Naive thymus-derived CD4-positive, alpha-beta T cell (primary cell): Measurements from ENCODE around the gene DTD1. TPM values are rescaled to one million over a fixed set of nuclear protein-coding genes. Genes with fewer than 3 reads are reported as not detected.
"Not testable (repeated sequence)": the region's sequence is repeated elsewhere in the genome, so short reads cannot be mapped to it uniquely, and the experiment has no call there.

Experiments
- ATAC-seq: fragments of 150-1000 bp; cut with Tn5 transposase; 2 replicates; pipeline ENCODE4 v1.10.0; 2021; ENCODE audit warnings: mild to moderate bottlenecking, moderate library complexity
- CTCF ChIA-PET: fragments of 350-600 bp; sonication (Branson Sonifier 250); formaldehyde crosslinking; loops from one replicate; lab custom pipeline; 2021; ENCODE audit warnings: antibody characterized with exemption; lab: Charles Lee
- POLR2A ChIA-PET: fragments of 350-600 bp; sonication (Branson Sonifier 250); formaldehyde crosslinking; loops from one replicate; lab custom pipeline; 2021; ENCODE audit warnings: antibody characterized with exemption, inconsistent platforms; lab: Charles Lee
- DNase-seq, 9 donors: peaks; one replicate each; pipeline versions ENCODE4 v3.0.0 to v3.0.0-alpha.2; 2020 to 2022; ENCODE audit warnings: mixed read lengths in 1 of 9
- H3K27ac ChIP-seq: one replicate; pipeline ENCODE4 v1.7.0; 2013; ENCODE audit warnings: mild to moderate bottlenecking, low read depth, low read length, moderate library complexity
- H3K27me3 ChIP-seq, 2 donors: one replicate each; pipeline ENCODE4 v1.7.0; 2013; ENCODE audit warnings: low read length in 2 of 2, mild to moderate bottlenecking in 2 of 2, moderate library complexity in 2 of 2; ENCODE audit not compliant: control insufficient read depth in 2 of 2, insufficient read depth in 2 of 2
- H3K36me3 ChIP-seq, 3 experiments: 1 replicate in 2 of 3; 2 replicates in 1 of 3; pipeline ENCODE4 v1.7.0; 2013; ENCODE audit warnings: low read length in 3 of 3, mild to moderate bottlenecking in 3 of 3, moderate library complexity in 1 of 3; ENCODE audit not compliant: insufficient read depth in 3 of 3, control insufficient read depth in 2 of 3
- H3K4me1 ChIP-seq, 2 donors: one replicate each; pipeline ENCODE4 v1.7.0; 2013; ENCODE audit warnings: low read length in 2 of 2, mild to moderate bottlenecking in 2 of 2, moderate library complexity in 1 of 2; ENCODE audit not compliant: control insufficient read depth in 2 of 2, insufficient read depth in 2 of 2
- H3K4me3 ChIP-seq: 2 replicates; pipeline ENCODE4 v1.7.0; 2013; ENCODE audit warnings: mild to moderate bottlenecking, low read length
- H3K9me3 ChIP-seq, 3 experiments: 1 replicate in 2 of 3; 2 replicates in 1 of 3; pipeline ENCODE4 v1.7.0; 2013; ENCODE audit warnings: low read length in 3 of 3; ENCODE audit not compliant: control insufficient read depth in 2 of 3
- H3K27ac Mint-ChIP-seq, 9 donors: one replicate each; pipeline ENCODE4 v1.8.0; 2020 to 2022; ENCODE audit warnings: mixed read lengths in 9 of 9, mild to moderate bottlenecking in 8 of 9, moderate library complexity in 5 of 9, inconsistent platforms in 2 of 9
- H3K27me3 Mint-ChIP-seq, 5 donors: one replicate each; pipeline ENCODE4 v1.8.0; 2021 to 2022; ENCODE audit warnings: mixed read lengths in 5 of 5, mild to moderate bottlenecking in 1 of 5
- H3K36me3 Mint-ChIP-seq, 5 donors: one replicate each; pipeline ENCODE4 v1.8.0; 2020 to 2022; ENCODE audit warnings: mixed read lengths in 5 of 5, mild to moderate bottlenecking in 3 of 5, inconsistent platforms in 1 of 5
- H3K4me1 Mint-ChIP-seq, 7 donors: one replicate each; pipeline ENCODE4 v1.8.0; 2020 to 2022; ENCODE audit warnings: mixed read lengths in 7 of 7, mild to moderate bottlenecking in 3 of 7, inconsistent platforms in 1 of 7
- H3K4me3 Mint-ChIP-seq, 10 donors: one replicate each; pipeline ENCODE4 v1.8.0; 2020 to 2022; ENCODE audit warnings: mild to moderate bottlenecking in 10 of 10, mixed read lengths in 10 of 10, moderate library complexity in 6 of 10, inconsistent platforms in 2 of 10
- H3K9me3 Mint-ChIP-seq, 11 donors: one replicate each; pipeline ENCODE4 v1.8.0; 2020 to 2022; ENCODE audit warnings: mixed read lengths in 11 of 11, mild to moderate bottlenecking in 4 of 11, inconsistent platforms in 1 of 11, moderate library complexity in 1 of 11
- intact Hi-C, 2 donors: fragments of 100-400 bp; cut with micrococcal nuclease; formaldehyde crosslinking; loops; one replicate each; pipeline ENCODE4 v1.15.1; 2023
- polyA plus RNA-seq, 2 donors: library from polyadenylated mRNA; unstranded; fragments of 300-500 nt; fragmentation: Illumina TruSeq; gene quantifications; one replicate each; pipeline ENCODE4 v1.2.3, GENCODE V29; 2021
- total RNA-seq, 6 experiments: library from RNA in 5 of 6; stranded (reverse) in 5 of 6; gene quantifications; 1 replicate in 5 of 6; 2 replicates in 1 of 6; pipeline ENCODE4 v1.2.3 and lab custom pipeline; 2021 to 2026

Gene DTD1
- total and polyA plus RNA-seq, 7 experiments from 2014 or later, result 12.7 to 42.5 (median 16.6) TPM

- intact Hi-C loops, result no loop called here
- H3K9me3 Mint-ChIP-seq, result peaks cover 0 to 11% (median 7%) of the 10 kb centered on the region in 11 donors
- Histone ChIP-seq H3K4me3 (no peak overlapping the region), H3K4me1 (no peaks in the 10 kb centered on the region), H3K9me3 (no peaks in the 10 kb centered on the region), H3K27ac (no peak overlapping the region), H3K36me3 (no peaks in the 10 kb centered on the region), H3K27me3 (no peaks in the 10 kb centered on the region)
- no peak overlapping the region for H3K27ac Mint-ChIP-seq
- peaks cover 0 to 12% (median 6%) of the 10 kb centered on the region in 7 donors for H3K4me1 Mint-ChIP-seq
- no peaks in the 10 kb centered on the region for H3K27me3 Mint-ChIP-seq
- H3K36me3 Mint-ChIP-seq, result peaks cover 1 to 36% (median 14%) of the 10 kb centered on the region in 5 donors
- POLR2A ChIA-PET, result no interaction called here
- H3K4me3 Mint-ChIP-seq, result no peak overlapping the region
- DNase-seq (no peak), ATAC-seq (no peak)
- CTCF ChIA-PET, result no interaction called here
These were observed 166.8 kb downstream of the DTD1 start for GRCh38 chr20:18754653-18755045.

GRCh38 chr20:18760852-18761251, 173.0 kb downstream of the DTD1 start:
- Mint-ChIP-seq H3K36me3 (peaks cover 3 to 62% (median 27%) of the 10 kb centered on the region in 5 donors), H3K9me3 (peaks cover 0 to 25% (median 9%) of the 10 kb centered on the region in 11 donors)
- H3K27me3 ChIP-seq, POLR2A ChIA-PET, H3K9me3 ChIP-seq, CTCF ChIA-PET, H3K4me3 ChIP-seq, intact Hi-C loops, H3K27me3 Mint-ChIP-seq, ATAC-seq, DNase-seq, H3K4me1 ChIP-seq, H3K27ac ChIP-seq, H3K27ac Mint-ChIP-seq, H3K4me3 Mint-ChIP-seq, H3K4me1 Mint-ChIP-seq: not testable (repeated sequence)
- H3K36me3 ChIP-seq, result peaks cover 0 to 12% (median 0%) of the 10 kb centered on the region in 3 experiments

- no peak for DNase-seq
- ATAC-seq, result no peak
- ChIA-PET POLR2A (no interaction called here), CTCF (no interaction called here)
- H3K36me3 Mint-ChIP-seq, result peaks cover 2 to 26% (median 13%) of the 10 kb centered on the region in 5 donors
- H3K4me3 Mint-ChIP-seq, result no peak overlapping the region
- no peak overlapping the region for H3K27ac Mint-ChIP-seq
- H3K4me1 Mint-ChIP-seq, result peaks cover 0 to 4% (median 0%) of the 10 kb centered on the region in 7 donors
- Histone ChIP-seq H3K4me1 (no peaks in the 10 kb centered on the region), H3K4me3 (no peak overlapping the region), H3K36me3 (peaks cover 0 to 12% (median 0%) of the 10 kb centered on the region in 3 experiments), H3K9me3 (no peaks in the 10 kb centered on the region), H3K27ac (no peak overlapping the region), H3K27me3 (no peaks in the 10 kb centered on the region)
- intact Hi-C loops, result no loop called here
- H3K27me3 Mint-ChIP-seq, result peaks cover 0 to 12% (median 6%) of the 10 kb centered on the region in 5 donors
- peaks cover 0 to 1% (median 0%) of the 10 kb centered on the region in 11 donors for H3K9me3 Mint-ChIP-seq
These were observed 179.8 kb downstream of the DTD1 start for GRCh38 chr20:18767676-18768075.

GRCh38 chr20:18773566-18773965, 185.7 kb downstream of the DTD1 start:
- Histone ChIP-seq H3K4me3 (no peak overlapping the region), H3K27me3 (no peaks in the 10 kb centered on the region), H3K27ac (no peak overlapping the region), H3K9me3 (no peaks in the 10 kb centered on the region), H3K36me3 (no peaks in the 10 kb centered on the region), H3K4me1 (no peaks in the 10 kb centered on the region)
- Mint-ChIP-seq H3K4me3 (no peak overlapping the region), H3K27ac (no peak overlapping the region), H3K36me3 (peaks cover 0 to 3% (median 0%) of the 10 kb centered on the region in 5 donors), H3K9me3 (peaks cover 0 to 4% (median 0%) of the 10 kb centered on the region in 11 donors), H3K27me3 (peaks cover 0 to 12% (median 10%) of the 10 kb centered on the region in 5 donors), H3K4me1 (no peaks in the 10 kb centered on the region)
- POLR2A ChIA-PET, result no interaction called here
- ATAC-seq, result no peak
- intact Hi-C loops, result no loop called here
- CTCF ChIA-PET, result no interaction called here
- DNase-seq, result no peak

GRCh38 chr20:18774207-18774606, 186.4 kb downstream of the DTD1 start:
- Mint-ChIP-seq H3K27me3 (peaks cover 0 to 12% (median 10%) of the 10 kb centered on the region in 5 donors), H3K9me3 (peaks cover 0 to 4% (median 0%) of the 10 kb centered on the region in 11 donors), H3K27ac (no peak overlapping the region), H3K4me1 (no peaks in the 10 kb centered on the region), H3K36me3 (peaks cover 0 to 3% (median 0%) of the 10 kb centered on the region in 5 donors), H3K4me3 (no peak overlapping the region)
- ChIA-PET CTCF (no interaction called here), POLR2A (no interaction called here)
- intact Hi-C loops, result no loop called here
- Histone ChIP-seq H3K36me3 (no peaks in the 10 kb centered on the region), H3K4me1 (no peaks in the 10 kb centered on the region), H3K4me3 (no peak overlapping the region), H3K9me3 (no peaks in the 10 kb centered on the region), H3K27me3 (no peaks in the 10 kb centered on the region), H3K27ac (no peak overlapping the region)
- no peak for ATAC-seq
- DNase-seq, result no peak

GRCh38 chr20:18775633-18776032, 187.8 kb downstream of the DTD1 start:
- peaks cover 0 to 4% (median 0%) of the 10 kb centered on the region in 11 donors for H3K9me3 Mint-ChIP-seq
- Histone ChIP-seq H3K9me3 (no peaks in the 10 kb centered on the region), H3K4me3 (no peak overlapping the region), H3K27ac (no peak overlapping the region), H3K36me3 (no peaks in the 10 kb centered on the region), H3K27me3 (no peaks in the 10 kb centered on the region), H3K4me1 (no peaks in the 10 kb centered on the region)
- DNase-seq (no peak), ATAC-seq (no peak)
- no peak overlapping the region for H3K27ac Mint-ChIP-seq
- H3K4me1 Mint-ChIP-seq, result no peaks in the 10 kb centered on the region
- POLR2A ChIA-PET, result no interaction called here
- intact Hi-C loops, result no loop called here
- H3K27me3 Mint-ChIP-seq, result peaks cover 0 to 12% (median 10%) of the 10 kb centered on the region in 5 donors
- peaks cover 0 to 3% (median 0%) of the 10 kb centered on the region in 5 donors for H3K36me3 Mint-ChIP-seq
- H3K4me3 Mint-ChIP-seq, result no peak overlapping the region
- CTCF ChIA-PET, result no interaction called here

- peaks cover 0 to 3% (median 0%) of the 10 kb centered on the region in 5 donors for H3K36me3 Mint-ChIP-seq
- ATAC-seq (no peak), DNase-seq (no peak)
- H3K9me3 Mint-ChIP-seq, result peaks cover 0 to 4% (median 0%) of the 10 kb centered on the region in 11 donors
- ChIA-PET CTCF (no interaction called here), POLR2A (no interaction called here)
- H3K36me3 ChIP-seq, result no peaks in the 10 kb centered on the region
- H3K27me3 Mint-ChIP-seq, result peaks cover 0 to 7% (median 4%) of the 10 kb centered on the region in 5 donors
- no peaks in the 10 kb centered on the region for H3K4me1 ChIP-seq
- no peaks in the 10 kb centered on the region for H3K9me3 ChIP-seq
- no peaks in the 10 kb centered on the region for H3K4me1 Mint-ChIP-seq
- H3K4me3 ChIP-seq, result no peak overlapping the region
- intact Hi-C loops, result no loop called here
- no peaks in the 10 kb centered on the region for H3K27me3 ChIP-seq
- H3K27ac Mint-ChIP-seq, result no peak overlapping the region
- H3K27ac ChIP-seq, result no peak overlapping the region
- no peak overlapping the region for H3K4me3 Mint-ChIP-seq
These were observed 191.0 kb downstream of the DTD1 start for GRCh38 chr20:18778690-18779392.
